H1 (cell line): ENCODE measurements around the gene PAQR8. TPM values are rescaled to one million over a fixed set of nuclear protein-coding genes. Genes with fewer than 3 reads are reported as not detected.

Experiments used
- CTCF ChIA-PET: fragments of 300-600 bp; sonication (Branson Sonifier 250); formaldehyde crosslinking; loops from one replicate; lab custom pipeline; 2021; ENCODE audit not compliant: partially characterized antibody; lab: Charles Lee
- POLR2A ChIA-PET: fragments of 300-600 bp; sonication (Branson Sonifier 250); formaldehyde crosslinking; loops from one replicate; lab custom pipeline; 2021; ENCODE audit warnings: inconsistent platforms; ENCODE audit not compliant: partially characterized antibody; lab: Charles Lee
- DNase-seq, 2 experiments: peaks; one replicate each; pipeline versions ENCODE4 v3.0.0 to v3.0.0-alpha.2; 2010 to 2022; ENCODE audit warnings: low spot score in 2 of 2, low read depth in 1 of 2, mixed read lengths in 1 of 2
- FAIRE-seq: peaks from 2 replicates; lab custom pipeline; 2011; peaks lifted over from hg19 to GRCh38; lab: Jason Lieb, UNC
- H2AFZ ChIP-seq: 2 replicates; pipeline ENCODE4 v1.8.1; 2012; ENCODE audit warnings: low read length, inconsistent platforms
- H2AK5ac ChIP-seq: 2 replicates; pipeline ENCODE4 v1.6.1; 2013; ENCODE audit warnings: low read depth, low read length
- H2BK120ac ChIP-seq: replicated peaks from 2 replicates; pipeline ENCODE3; 2013; ENCODE audit warnings: low read depth, low read length, inconsistent platforms
- H2BK12ac ChIP-seq: 2 replicates; pipeline ENCODE4 v1.6.1; 2013; ENCODE audit warnings: low read depth, low read length
- H2BK15ac ChIP-seq: 2 replicates; pipeline ENCODE4 v1.6.1; 2013; ENCODE audit warnings: low read length
- H2BK20ac ChIP-seq: 2 replicates; pipeline ENCODE4 v1.6.1; 2013; ENCODE audit warnings: low read length
- H2BK5ac ChIP-seq: 2 replicates; pipeline ENCODE4 v1.6.1; 2013; ENCODE audit warnings: low read depth, low read length
- H3K14ac ChIP-seq: 2 replicates; pipeline ENCODE4 v1.6.1; 2013; ENCODE audit warnings: inconsistent platforms; ENCODE audit not compliant: insufficient read length
- H3K18ac ChIP-seq: 2 replicates; pipeline ENCODE4 v1.6.1; 2013; ENCODE audit warnings: low read length; ENCODE audit errors: extremely low read depth
- H3K23ac ChIP-seq: 2 replicates; pipeline ENCODE4 v1.6.1; 2013; ENCODE audit warnings: inconsistent platforms; ENCODE audit not compliant: insufficient read length
- H3K23me2 ChIP-seq: 2 replicates; pipeline ENCODE4 v1.6.1; 2013; ENCODE audit warnings: low read depth, low read length
- H3K27ac ChIP-seq: 2 replicates; pipeline ENCODE4 v1.6.1; 2011; ENCODE audit warnings: low read depth, low read length, inconsistent platforms
- H3K27me3 ChIP-seq, 4 experiments: replicated peaks in 1 of 4; 1 replicate in 1 of 4; 2 replicates in 3 of 4; pipeline versions ENCODE4 v1.6.1 to v1.8.1; 2011 to 2013; ENCODE audit warnings: low read length in 3 of 4, mild to moderate bottlenecking in 3 of 4, inconsistent platforms in 2 of 4, mixed read lengths in 2 of 4, moderate library complexity in 1 of 4; ENCODE audit not compliant: control insufficient read depth in 3 of 4, insufficient read depth in 3 of 4; ENCODE audit errors: extremely low read depth in 1 of 4
- H3K36me3 ChIP-seq, 4 experiments: 2 replicates each; pipeline versions ENCODE4 v1.6.1 to v1.8.1; 2011 to 2013; ENCODE audit warnings: mild to moderate bottlenecking in 4 of 4, low read length in 3 of 4, moderate library complexity in 2 of 4, control low read depth in 1 of 4, inconsistent platforms in 1 of 4; ENCODE audit not compliant: insufficient read depth in 4 of 4, control insufficient read depth in 2 of 4
- H3K4ac ChIP-seq: replicated peaks from 2 replicates; pipeline ENCODE3; 2013; ENCODE audit warnings: low read length, low read depth, mixed read lengths, inconsistent platforms; ENCODE audit not compliant: insufficient read length
- H3K4me1 ChIP-seq, 4 experiments: replicated peaks in 1 of 4; 1 replicate in 1 of 4; 2 replicates in 3 of 4; pipeline versions ENCODE4 v1.6.1 to v1.8.1; 2011 to 2013; ENCODE audit warnings: low read length in 3 of 4, inconsistent platforms in 2 of 4, mixed read lengths in 1 of 4; ENCODE audit not compliant: insufficient read depth in 4 of 4, control insufficient read depth in 3 of 4
- H3K4me2 ChIP-seq, 2 experiments: 2 replicates each; pipeline versions ENCODE4 v1.6.1 to v1.8.1; 2011 to 2013; ENCODE audit warnings: low read depth in 2 of 2, low read length in 2 of 2, control low read depth in 1 of 2, inconsistent platforms in 1 of 2, mild to moderate bottlenecking in 1 of 2; ENCODE audit not compliant: insufficient read depth in 1 of 2
- H3K4me3 ChIP-seq, 4 experiments: fragments of 200-600, 300-600 bp in 1 of 4; sonication (generic), shearing (Covaris generic), sonication (Bioruptor Twin) in 1 of 4; 2 replicates each; pipeline versions ENCODE4 v1.5.1 to v1.8.1; 2011 to 2016; ENCODE audit warnings: low read length in 4 of 4, low read depth in 3 of 4, control low read depth in 2 of 4, inconsistent platforms in 2 of 4, mild to moderate bottlenecking in 2 of 4, mixed read lengths in 1 of 4, moderate library complexity in 1 of 4; ENCODE audit not compliant: insufficient read depth in 2 of 4; ENCODE audit errors: extremely low read depth in 1 of 4
- H3K56ac ChIP-seq: replicated peaks from 2 replicates; pipeline ENCODE3; 2013; ENCODE audit warnings: low read depth, mild to moderate bottlenecking, mixed read lengths, low read length, inconsistent platforms; ENCODE audit not compliant: insufficient read length
- H3K79me1 ChIP-seq: 2 replicates; pipeline ENCODE4 v1.6.1; 2013; ENCODE audit warnings: low read depth, low read length, control low read depth
- H3K79me2 ChIP-seq, 2 experiments: 2 replicates each; pipeline versions ENCODE4 v1.6.1 to v1.8.1; 2012 to 2013; ENCODE audit warnings: low read length in 2 of 2, mild to moderate bottlenecking in 2 of 2, inconsistent platforms in 1 of 2; ENCODE audit not compliant: insufficient read depth in 2 of 2, control insufficient read depth in 1 of 2
- H3K9ac ChIP-seq, 4 experiments: replicated peaks in 1 of 4; 1 replicate in 1 of 4; 2 replicates in 3 of 4; pipeline versions ENCODE4 v1.6.1 to v1.8.1; 2011 to 2013; ENCODE audit warnings: low read depth in 3 of 4, low read length in 3 of 4, control low read depth in 2 of 4, mild to moderate bottlenecking in 2 of 4, moderate library complexity in 2 of 4, inconsistent platforms in 1 of 4; ENCODE audit errors: extremely low read depth in 1 of 4
- H3K9me3 ChIP-seq, 2 experiments: 2 replicates each; pipeline versions ENCODE4 v1.6.1 to v1.8.1; 2012 to 2013; ENCODE audit warnings: mild to moderate bottlenecking in 2 of 2, moderate library complexity in 2 of 2, control low read depth in 1 of 2, inconsistent platforms in 1 of 2, low read depth in 1 of 2, low read length in 1 of 2, mixed read lengths in 1 of 2; ENCODE audit not compliant: insufficient read depth in 2 of 2
- H4K20me1 ChIP-seq, 2 experiments: replicated peaks in 1 of 2; 2 replicates each; pipeline versions ENCODE3 to v1.8.1; 2011 to 2013; ENCODE audit warnings: inconsistent platforms in 2 of 2, low read length in 2 of 2, mild to moderate bottlenecking in 1 of 2; ENCODE audit not compliant: insufficient read depth in 2 of 2, control insufficient read depth in 1 of 2
- H4K5ac ChIP-seq: 2 replicates; pipeline ENCODE4 v1.6.1; 2013; ENCODE audit warnings: low read length, low read depth, mixed read lengths, inconsistent platforms; ENCODE audit not compliant: insufficient read length
- H4K8ac ChIP-seq: 2 replicates; pipeline ENCODE4 v1.8.0; 2013; ENCODE audit warnings: mild to moderate bottlenecking, moderate library complexity, low read length, inconsistent platforms; ENCODE audit not compliant: insufficient read depth; ENCODE audit errors: extremely low read depth
- H4K91ac ChIP-seq: replicated peaks from 2 replicates; pipeline ENCODE3; 2013; ENCODE audit warnings: low read length, mixed read lengths, inconsistent platforms; ENCODE audit not compliant: insufficient read length
- SIRT6 ChIP-seq: IDR thresholded peaks from one replicate; pipeline ENCODE4 v1.7.1; 2012; ENCODE audit warnings: low read length, inconsistent platforms
- WGBS, 2 experiments: shearing (Covaris generic) in 1 of 2; methylation state at CpG; one replicate each; pipeline versions ENCODE4 v1.1.6 to v1.1.7; 2013 to 2015; ENCODE audit warnings: low lambda C conversion rate in 2 of 2, mixed read lengths in 2 of 2, inconsistent platforms in 1 of 2, low coverage in 1 of 2, missing lambda C conversion rate in 1 of 2; ENCODE audit not compliant: insufficient replicate concordance in 2 of 2, insufficient coverage in 1 of 2, insufficient read length in 1 of 2; ENCODE audit errors: extremely low coverage in 1 of 2, missing lambda C conversion rate in 1 of 2; 5-methylcytosine and 5-hydroxymethylcytosine counted together
- polyA plus RNA-seq, 7 experiments: library from polyadenylated mRNA; depleted of rRNA in 3 of 7; stranded (reverse) in 5 of 7; unstranded in 2 of 7; fragments of >200 nt in 5 of 7; fragments of 200-250 nt in 2 of 7; gene quantifications; 1 replicate in 5 of 7; 2 replicates in 1 of 7; 4 replicates in 1 of 7; pipeline versions ENCODE4 v1.2.1 to v1.2.3, GENCODE V29; 2011 to 2013; ENCODE audit warnings: missing spikeins in 2 of 7, mixed read lengths in 2 of 7
- total RNA-seq: library from RNA; stranded (reverse); fragmentation: NEBNext Ultra II Directional; extraction: Animal tissue kit (Norgen Biotek cat#: 25700); gene quantifications from 2 replicates; pipeline ENCODE4 v1.2.1, GENCODE V29; 2021

The PAQR8 gene
- total and polyA plus RNA-seq, 2 of the 8 experiments (the other 6 are each of a cell fraction or from before 2014, with no cell fraction given), result 7.6 to 9.6 TPM

- H3K9me3 ChIP-seq, result peaks cover 0 to 1% of the 10 kb centered on the region in 2 experiments; a peak in 1 of 4 replicates
- POLR2A ChIA-PET, result no interaction called here
- FAIRE-seq, result no peak
- no peak for DNase-seq
- H3K23ac ChIP-seq, result no peak overlapping the region
- no peak overlapping the region for H2BK12ac ChIP-seq
- no peak overlapping the region for H4K8ac ChIP-seq
- H3K4me1 ChIP-seq, result no peaks in the 10 kb centered on the region
- H2AFZ ChIP-seq, result no peak overlapping the region
- no peak overlapping the region for H2BK15ac ChIP-seq
- no peak overlapping the region for H3K4me3 ChIP-seq
- peak overlapping the region; percentile 12 for H4K5ac ChIP-seq
- H3K23me2 ChIP-seq, result no peaks in the 10 kb centered on the region
- no peak overlapping the region for H3K18ac ChIP-seq
- H2BK5ac ChIP-seq, result no peak overlapping the region
- H3K56ac ChIP-seq, result no peak overlapping the region
- H3K79me2 ChIP-seq, result no peaks in the 10 kb centered on the region
- H3K4me2 ChIP-seq, result no peak overlapping the region
- no peak overlapping the region for H2AK5ac ChIP-seq
- 100% methylated on average over 1 of the region's 1 CpG; no CpG with 5 or more reads in 1 of the 2 experiments for WGBS, 2 experiments
- no peak for TF ChIP-seq SIRT6
- no peak overlapping the region for H3K9ac ChIP-seq
- peaks cover 0 to 2% (median 0%) of the 10 kb centered on the region in 4 experiments; a peak in 1 of 7 replicates for H3K27me3 ChIP-seq
- H3K27ac ChIP-seq, result no peak overlapping the region
- H3K14ac ChIP-seq, result no peak overlapping the region
- no peak overlapping the region for H2BK120ac ChIP-seq
- no peak overlapping the region for H4K91ac ChIP-seq
- H3K79me1 ChIP-seq, result no peaks in the 10 kb centered on the region
- CTCF ChIA-PET, result interaction anchor here (1.2 kb wide), 1 partner anchor 10 kb away, joined by 5 read pairs; no protein-coding TSS in a partner anchor
- no peaks in the 10 kb centered on the region; a peak in 1 of 8 replicates for H3K36me3 ChIP-seq
- no peak overlapping the region for H2BK20ac ChIP-seq
- H4K20me1 ChIP-seq, result peaks cover 0 to 1% of the 10 kb centered on the region in 2 experiments
- no peak overlapping the region for H3K4ac ChIP-seq
Measured at GRCh38 chr6:52393780-52394179, 31.8 kb downstream of the PAQR8 start.
